Transverse colon (tissue), 3 donors: Measurements from ENCODE around the gene BBC3.

Experiments used
- EP300 ChIP-seq: sonication (generic); formaldehyde crosslinking; IDR thresholded peaks from one replicate; pipeline ENCODE4 v1.6.1; 2017; ENCODE audit warnings: antibody characterized with exemption, low read depth
- POLR2A ChIP-seq: fragments of 450-650 bp; IDR thresholded peaks from one replicate; pipeline ENCODE4 v1.6.1; 2016; ENCODE audit warnings: antibody characterized with exemption, mild to moderate bottlenecking, moderate library complexity
- TF ChIP-seq, protein P1 (sequence below), 5 experiments: fragments of 200-600 bp in 3 of 5; fragments of 450-650 bp in 2 of 5; sonication (generic) in 3 of 5; IDR thresholded peaks; 1 replicate in 2 of 5; 2 replicates in 3 of 5; pipeline ENCODE4 v1.5.1; 2016 to 2017; ENCODE audit warnings: antibody characterized with exemption in 5 of 5, inconsistent platforms in 3 of 5, mild to moderate bottlenecking in 2 of 5, moderate library complexity in 1 of 5

GRCh38 chr19:47239152-47239551, 8.2 kb upstream of the BBC3 start:
- no peak for TF ChIP-seq POLR2A
- TF ChIP-seq, protein P1, sequence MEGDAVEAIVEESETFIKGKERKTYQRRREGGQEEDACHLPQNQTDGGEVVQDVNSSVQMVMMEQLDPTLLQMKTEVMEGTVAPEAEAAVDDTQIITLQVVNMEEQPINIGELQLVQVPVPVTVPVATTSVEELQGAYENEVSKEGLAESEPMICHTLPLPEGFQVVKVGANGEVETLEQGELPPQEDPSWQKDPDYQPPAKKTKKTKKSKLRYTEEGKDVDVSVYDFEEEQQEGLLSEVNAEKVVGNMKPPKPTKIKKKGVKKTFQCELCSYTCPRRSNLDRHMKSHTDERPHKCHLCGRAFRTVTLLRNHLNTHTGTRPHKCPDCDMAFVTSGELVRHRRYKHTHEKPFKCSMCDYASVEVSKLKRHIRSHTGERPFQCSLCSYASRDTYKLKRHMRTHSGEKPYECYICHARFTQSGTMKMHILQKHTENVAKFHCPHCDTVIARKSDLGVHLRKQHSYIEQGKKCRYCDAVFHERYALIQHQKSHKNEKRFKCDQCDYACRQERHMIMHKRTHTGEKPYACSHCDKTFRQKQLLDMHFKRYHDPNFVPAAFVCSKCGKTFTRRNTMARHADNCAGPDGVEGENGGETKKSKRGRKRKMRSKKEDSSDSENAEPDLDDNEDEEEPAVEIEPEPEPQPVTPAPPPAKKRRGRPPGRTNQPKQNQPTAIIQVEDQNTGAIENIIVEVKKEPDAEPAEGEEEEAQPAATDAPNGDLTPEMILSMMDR (IDR thresholded peaks at IDR 0.05) = no peak
- TF ChIP-seq EP300 = no peak
